Measurements from ENCODE around the gene NTN3.

- TF ChIP-seq CTCF (IDR thresholded peaks at IDR 0.05) = no peak
- no peak for TF ChIP-seq RCOR1 (IDR thresholded peaks at IDR 0.05; ENCODE audit: low read length)
- no peak for TF ChIP-seq RFX5 (IDR thresholded peaks at IDR 0.05; ENCODE audit: low read length)
These were observed 44.2 kb downstream of the NTN3 start for GRCh38 chr16:2515180-2515851.
